Bronchial epithelial cell (primary cell): Measurements from ENCODE around the gene DPP6. TPM values are rescaled to one million over a fixed set of nuclear protein-coding genes. Genes with fewer than 3 reads are reported as not detected.
"Not testable (repeated sequence)": the region's sequence is repeated elsewhere in the genome, so short reads cannot be mapped to it uniquely, and the experiment has no call there.

Experiments used
- DNase-seq: peaks from one replicate; pipeline ENCODE4 v3.0.0-alpha.2; 2010; ENCODE audit warnings: low read depth
- FAIRE-seq: peaks from 2 replicates; lab custom pipeline; 2011; peaks lifted over from hg19 to GRCh38; lab: Jason Lieb, UNC
- H3K27me3 ChIP-seq: 2 replicates; pipeline ENCODE4 v1.5.1; 2011; ENCODE audit warnings: low read length; ENCODE audit not compliant: control insufficient read depth, insufficient read depth
- H3K36me3 ChIP-seq: 2 replicates; pipeline ENCODE4 v1.5.1; 2011; ENCODE audit warnings: low read length; ENCODE audit not compliant: control insufficient read depth, insufficient read depth
- H3K4me3 ChIP-seq: 2 replicates; pipeline ENCODE4 v1.5.1; 2011; ENCODE audit warnings: mild to moderate bottlenecking, low read depth, low read length, control low read depth
- total RNA-seq: library from RNA; depleted of rRNA; stranded (reverse); fragments of >200 nt; gene quantifications from 2 replicates; pipeline ENCODE4 v1.2.1, GENCODE V29; 2014

DPP6 gene
- total RNA-seq, 1 donor from 2014 or later: not detected

DNA sequence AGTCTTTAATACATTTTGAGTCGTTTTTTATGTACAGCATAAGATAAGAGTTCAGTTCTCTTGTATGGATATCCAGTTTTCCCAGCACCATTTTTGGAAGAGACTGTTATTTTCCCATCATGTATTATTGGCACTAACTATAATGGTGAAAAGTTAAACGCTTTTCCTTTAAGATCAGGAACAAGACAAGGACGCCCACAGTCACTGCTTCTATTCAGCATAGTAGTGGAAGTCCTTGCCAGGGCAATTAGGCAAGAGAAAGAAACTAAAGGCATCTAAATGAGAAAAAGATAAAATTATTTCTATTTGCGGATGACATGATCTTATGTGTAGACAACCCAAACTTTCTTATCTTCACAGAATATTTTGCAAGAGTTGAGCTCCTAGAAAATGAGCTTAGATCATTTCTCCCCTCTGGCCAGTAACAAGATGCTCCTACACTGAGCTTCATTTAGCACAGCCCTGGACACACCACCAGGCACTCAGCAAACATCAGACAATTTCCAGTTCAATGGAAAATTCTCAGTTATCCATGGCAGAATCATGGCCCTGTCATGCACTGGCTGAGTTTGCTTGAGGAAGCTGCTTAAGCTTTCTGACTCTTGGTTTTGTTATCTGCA, 61.6 kb downstream of the DPP6 start:
- not testable (repeated sequence) for H3K4me3 ChIP-seq, FAIRE-seq, DNase-seq, H3K36me3 ChIP-seq, H3K27me3 ChIP-seq

DNA sequence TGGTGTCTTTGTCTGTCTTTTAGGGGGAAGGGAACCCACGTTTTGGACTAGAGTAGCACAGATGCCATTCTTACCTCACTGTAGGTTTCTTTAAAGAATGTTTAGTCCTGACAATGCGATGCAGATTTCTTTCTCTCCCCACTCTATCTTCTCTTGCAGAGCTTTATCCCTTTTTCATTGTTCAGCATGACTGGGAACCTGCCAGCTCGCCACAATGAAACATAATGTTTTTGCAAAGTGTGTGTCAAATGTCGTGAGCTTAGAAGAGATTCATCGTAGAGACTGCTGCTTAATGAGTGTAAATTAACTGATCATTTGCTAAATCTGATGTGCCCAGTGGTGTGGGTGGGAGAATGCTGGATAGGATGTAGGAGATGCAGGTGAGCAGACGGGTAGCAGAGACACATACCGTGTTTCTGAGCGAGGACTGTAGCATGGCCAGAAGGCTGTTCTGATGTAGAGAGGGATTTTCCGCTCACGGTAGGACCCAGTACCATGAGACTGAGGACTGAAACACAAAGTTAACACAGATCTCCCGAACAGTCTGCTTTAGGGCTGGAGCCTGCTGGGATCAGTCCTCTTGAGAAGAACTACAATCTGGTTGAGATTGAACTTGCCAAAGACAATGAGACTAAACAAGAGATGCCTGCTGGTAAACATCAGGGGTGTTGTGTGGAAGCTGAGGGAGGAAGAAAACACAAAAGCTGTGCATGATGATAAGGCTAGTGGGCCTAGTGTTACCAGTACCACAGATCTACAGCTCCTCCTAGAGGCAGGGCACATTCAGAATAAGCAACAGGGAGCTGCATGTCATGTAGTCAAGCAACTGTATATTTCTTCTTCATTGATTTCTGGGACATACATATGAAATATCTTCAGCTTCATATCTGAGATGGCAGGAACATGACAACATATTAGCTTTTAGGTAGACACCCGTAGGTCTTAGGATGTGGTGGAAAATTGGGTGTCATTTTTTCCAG, 65.5 kb downstream of the DPP6 start:
- DNase-seq: not testable (repeated sequence)
- peak; percentile 90 for FAIRE-seq

GRCh38 chr7:154120825-154121224, 68.6 kb downstream of the DPP6 start:
- H3K27me3 ChIP-seq, H3K36me3 ChIP-seq, FAIRE-seq, H3K4me3 ChIP-seq, DNase-seq: not testable (repeated sequence)

More for the DNA sequence above, 65.5 kb downstream of the DPP6 start:
- H3K36me3 ChIP-seq, H3K27me3 ChIP-seq, H3K4me3 ChIP-seq: not testable (repeated sequence)

DNA sequence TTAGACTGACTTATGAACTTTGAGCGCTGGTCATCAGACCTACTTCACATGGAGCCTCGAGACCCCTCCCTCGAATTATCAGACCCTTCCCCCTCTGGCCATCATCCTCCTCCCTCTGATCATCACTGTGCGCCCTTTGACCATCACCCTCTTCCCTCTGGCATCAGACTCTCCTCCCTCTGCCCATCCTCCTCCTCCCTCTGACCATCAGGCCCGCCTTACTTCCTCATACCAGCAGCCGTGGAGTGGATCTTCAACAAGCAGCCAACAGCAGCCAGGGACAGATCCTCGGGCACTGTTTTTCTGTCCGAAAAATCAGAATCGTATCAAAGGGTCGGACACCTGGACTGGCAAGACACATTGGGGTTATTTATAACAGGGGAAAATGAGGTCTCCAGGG, 70.5 kb downstream of the DPP6 start:
- DNase-seq, H3K27me3 ChIP-seq, H3K36me3 ChIP-seq, H3K4me3 ChIP-seq, FAIRE-seq: not testable (repeated sequence)

- not testable (repeated sequence) for H3K27me3 ChIP-seq, H3K4me3 ChIP-seq, DNase-seq, H3K36me3 ChIP-seq
- FAIRE-seq: peak; percentile 43
Measured at GRCh38 chr7:154123397-154123796, 71.2 kb downstream of the DPP6 start.

GRCh38 chr7:154129142-154129541, 76.9 kb downstream of the DPP6 start:
- DNase-seq, H3K36me3 ChIP-seq, H3K4me3 ChIP-seq, FAIRE-seq, H3K27me3 ChIP-seq: not testable (repeated sequence)

DNA sequence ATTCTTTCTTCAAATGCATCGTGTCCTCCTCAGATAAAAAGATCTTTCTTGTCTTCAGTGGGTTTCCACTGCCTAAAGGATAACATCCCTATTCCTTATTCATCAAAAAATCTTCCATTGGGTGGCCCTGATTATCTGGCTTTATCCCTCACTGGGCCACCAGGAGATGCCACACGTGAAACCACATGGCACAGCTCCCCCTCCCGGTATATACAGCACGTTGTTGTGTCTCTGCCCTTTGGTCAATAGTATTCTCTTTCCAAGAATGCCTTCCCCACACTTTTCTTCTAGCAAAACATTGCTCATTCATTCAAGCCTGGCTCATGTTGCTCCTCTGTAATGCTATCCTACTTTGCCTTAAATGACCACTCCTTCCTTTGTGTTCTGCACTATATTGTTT, 80.4 kb downstream of the DPP6 start:
- not testable (repeated sequence) for H3K4me3 ChIP-seq, DNase-seq, H3K36me3 ChIP-seq, H3K27me3 ChIP-seq, FAIRE-seq

- peak; percentile 62 for FAIRE-seq
- not testable (repeated sequence) for DNase-seq, H3K27me3 ChIP-seq, H3K36me3 ChIP-seq, H3K4me3 ChIP-seq
Measured at GRCh38 chr7:154133703-154134277, 81.6 kb downstream of the DPP6 start.

GRCh38 chr7:154134698-154135097, 82.5 kb downstream of the DPP6 start:
- H3K36me3 ChIP-seq, FAIRE-seq: not testable (repeated sequence)

GRCh38 chr7:154135646-154136045, 83.4 kb downstream of the DPP6 start:
- DNase-seq, H3K27me3 ChIP-seq, FAIRE-seq, H3K36me3 ChIP-seq, H3K4me3 ChIP-seq: not testable (repeated sequence)

More at GRCh38 chr7:154134698-154135097, 82.5 kb downstream of the DPP6 start:
- not testable (repeated sequence) for H3K4me3 ChIP-seq, H3K27me3 ChIP-seq, DNase-seq

DNA sequence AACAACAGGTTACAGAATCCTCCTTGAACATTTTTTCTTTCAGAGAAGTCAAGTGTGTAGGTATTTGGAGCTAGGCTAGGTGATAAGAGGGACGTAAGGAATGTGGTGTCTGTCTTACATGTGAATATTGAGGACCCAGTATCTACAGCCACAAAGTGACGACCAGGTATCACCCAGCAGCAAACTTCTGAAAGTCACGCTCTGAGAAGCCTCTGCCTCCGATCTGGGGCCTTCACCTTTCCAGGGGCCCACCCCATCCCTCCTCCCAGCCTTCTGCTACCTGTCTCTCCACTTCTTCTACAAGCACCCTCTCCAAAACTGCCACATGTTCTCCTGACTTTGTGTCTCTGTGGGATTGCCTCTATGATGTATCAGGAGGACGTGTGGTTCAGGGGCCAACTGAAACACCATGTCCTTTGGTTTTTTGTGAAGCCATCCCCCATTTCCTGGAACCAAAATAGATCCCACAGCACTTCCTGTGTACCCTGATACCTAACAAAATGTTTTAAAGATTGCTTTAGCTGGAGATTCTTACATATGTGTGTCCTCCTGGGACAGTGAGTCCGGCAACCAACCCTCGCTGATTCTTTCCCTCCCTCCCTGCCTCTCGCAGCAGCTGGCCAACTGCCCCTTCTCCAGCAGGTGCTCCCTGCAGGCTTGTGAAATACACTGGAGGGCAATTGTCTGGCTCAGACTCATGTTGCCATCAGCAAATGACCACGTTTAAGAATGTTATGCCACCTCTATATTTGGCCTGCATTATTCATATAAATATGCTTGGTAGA, 93.9 kb downstream of the DPP6 start:
- DNase-seq, H3K4me3 ChIP-seq, H3K36me3 ChIP-seq, H3K27me3 ChIP-seq, FAIRE-seq: not testable (repeated sequence)

GRCh38 chr7:154146707-154147038, 94.5 kb downstream of the DPP6 start:
- DNase-seq, H3K27me3 ChIP-seq, FAIRE-seq, H3K4me3 ChIP-seq, H3K36me3 ChIP-seq: not testable (repeated sequence)

- not testable (repeated sequence) for H3K27me3 ChIP-seq, H3K36me3 ChIP-seq, H3K4me3 ChIP-seq, DNase-seq
- FAIRE-seq: peak; percentile 92
Measured at GRCh38 chr7:154148791-154149516, 96.8 kb downstream of the DPP6 start.
